ENCODE measurements around the gene PAM. TPM values are rescaled to one million over a fixed set of nuclear protein-coding genes. Genes with fewer than 3 reads are reported as not detected.

Gene PAM
- total and polyA plus RNA-seq, 2 of the 8 experiments (the other 6 are each of a cell fraction or from before 2014, with no cell fraction given) = 30.4 to 67.8 TPM

- Histone ChIP-seq H3K9ac (replicated peaks in 1 of 4; ENCODE audit: extremely low read depth in 1 of 4, low read depth in 3 of 4, low read length in 3 of 4) (no peak overlapping the region), H3K36me3 (ENCODE audit: control insufficient read depth in 2 of 4, insufficient read depth in 4 of 4, low read length in 3 of 4) (no peaks in the 10 kb centered on the region; a peak in 1 of 8 replicates), H4K5ac (ENCODE audit: insufficient read length, low read depth, low read length) (no peak overlapping the region), H4K8ac (ENCODE audit: extremely low read depth, insufficient read depth, low read length) (no peak overlapping the region), H3K56ac (replicated peaks; ENCODE audit: insufficient read length, low read depth, low read length) (no peak overlapping the region), H2BK120ac (replicated peaks; ENCODE audit: low read depth, low read length) (no peak overlapping the region), H3K9me3 (ENCODE audit: insufficient read depth in 2 of 2, low read depth in 1 of 2, low read length in 1 of 2) (no peaks in the 10 kb centered on the region), H3K23ac (ENCODE audit: insufficient read length) (no peak overlapping the region), H4K91ac (replicated peaks; ENCODE audit: insufficient read length, low read length) (no peak overlapping the region), H4K20me1 (replicated peaks in 1 of 2; ENCODE audit: control insufficient read depth in 1 of 2, insufficient read depth in 2 of 2, low read length in 2 of 2) (no peaks in the 10 kb centered on the region), H3K4ac (replicated peaks; ENCODE audit: insufficient read length, low read depth, low read length) (no peak overlapping the region), H3K4me2 (ENCODE audit: insufficient read depth in 1 of 2, low read depth in 2 of 2, low read length in 2 of 2) (no peak overlapping the region), H3K23me2 (ENCODE audit: low read depth, low read length) (no peaks in the 10 kb centered on the region), H3K79me1 (ENCODE audit: low read depth, low read length) (no peaks in the 10 kb centered on the region), H3K14ac (ENCODE audit: insufficient read length) (no peak overlapping the region), H3K27me3 (replicated peaks in 1 of 4; ENCODE audit: control insufficient read depth in 3 of 4, extremely low read depth in 1 of 4, insufficient read depth in 3 of 4, low read length in 3 of 4) (no peaks in the 10 kb centered on the region), H2BK15ac (ENCODE audit: low read length) (no peak overlapping the region), H2AFZ (ENCODE audit: low read length) (no peak overlapping the region), H3K27ac (ENCODE audit: low read depth, low read length) (no peak overlapping the region), H2BK5ac (ENCODE audit: low read depth, low read length) (no peak overlapping the region), H2BK12ac (ENCODE audit: low read depth, low read length) (no peak overlapping the region), H3K18ac (ENCODE audit: extremely low read depth, low read length) (no peak overlapping the region), H3K4me1 (replicated peaks in 1 of 4; ENCODE audit: control insufficient read depth in 3 of 4, insufficient read depth in 4 of 4, low read length in 3 of 4) (no peaks in the 10 kb centered on the region), H2BK20ac (ENCODE audit: low read length) (no peak overlapping the region), H2AK5ac (ENCODE audit: low read depth, low read length) (no peak overlapping the region), H3K79me2 (ENCODE audit: control insufficient read depth in 1 of 2, insufficient read depth in 2 of 2, low read length in 2 of 2) (no peaks in the 10 kb centered on the region), H3K4me3 (ENCODE audit: extremely low read depth in 1 of 4, insufficient read depth in 2 of 4, low read depth in 3 of 4, low read length in 4 of 4) (no peak overlapping the region)
- ChIA-PET POLR2A (ENCODE audit: partially characterized antibody) (no interaction called here), CTCF (ENCODE audit: partially characterized antibody) (interaction anchor here (1.5 kb wide), 1 partner anchor 10 kb away, joined by 3 read pairs; no protein-coding TSS in a partner anchor)
- DNase-seq (ENCODE audit: low read depth in 1 of 2, low spot score in 2 of 2) = no peak
- FAIRE-seq = no peak
- 93% methylated on average over 6 of the region's 6 CpGs; no CpG with 5 or more reads in 1 of the 2 experiments for WGBS, 2 experiments (ENCODE audit: extremely low coverage in 1 of 2, insufficient coverage in 1 of 2, insufficient read length in 1 of 2, insufficient replicate concordance in 2 of 2, low coverage in 1 of 2, low lambda C conversion rate in 2 of 2, missing lambda C conversion rate in 1 of 2)
- TF ChIP-seq TAF7 (optimal IDR thresholded peaks at IDR 0.05; ENCODE audit: borderline replicate concordance, low read depth, low read length) (no peak), USF2 (IDR thresholded peaks at IDR 0.05; ENCODE audit: low read length) (no peak), BCL11A (IDR thresholded peaks at IDR 0.05; ENCODE audit: low read depth in 2 of 2, low read length in 2 of 2) (no peak), POU5F1 (IDR thresholded peaks at IDR 0.05; ENCODE audit: low read depth, low read length) (no peak)
Observed at GRCh38 chr5:102932781-102933180, 177.7 kb downstream of the PAM start.

All from H1 (cell line).